Activated T-helper 1 cell treated with anti-CD3 and anti-CD28 coated beads, Interleukin-12 subunit alpha, Interleukin-12 subunit beta, Interleukin-2, Interleukin-4 antibody, amounts not matched to agents 30 ng/mL and 10 ng/mL and 1 ng/mL, durations not matched to agents 14 hours and 24 hours and 36 hours (primary cell): ENCODE data around the gene NUP85. TPM values are rescaled to one million over a fixed set of nuclear protein-coding genes. Genes with fewer than 3 reads are reported as not detected.
"Not testable (repeated sequence)": the region's sequence is repeated elsewhere in the genome, so short reads cannot be mapped to it uniquely, and the experiment has no call there.

Experiments
- DNase-seq: peaks from one replicate; pipeline ENCODE4 v3.0.0; 2021; ENCODE audit warnings: low spot score
- H3K27ac Mint-ChIP-seq: one replicate; pipeline ENCODE4 v1.8.0; 2021; ENCODE audit warnings: mild to moderate bottlenecking, mixed read lengths
- H3K27me3 Mint-ChIP-seq: one replicate; pipeline ENCODE4 v1.8.0; 2022; ENCODE audit warnings: mild to moderate bottlenecking, moderate library complexity, mixed read lengths; ENCODE audit not compliant: insufficient read depth
- H3K36me3 Mint-ChIP-seq: one replicate; pipeline ENCODE4 v1.8.0; 2021; ENCODE audit warnings: low read depth, mixed read lengths
- H3K4me1 Mint-ChIP-seq: one replicate; pipeline ENCODE4 v1.8.0; 2021; ENCODE audit warnings: low read depth, mixed read lengths
- H3K4me3 Mint-ChIP-seq: one replicate; pipeline ENCODE4 v1.8.0; 2021; ENCODE audit warnings: mild to moderate bottlenecking, moderate library complexity, mixed read lengths
- H3K9me3 Mint-ChIP-seq: one replicate; pipeline ENCODE4 v1.8.0; 2021; ENCODE audit warnings: mixed read lengths
- intact Hi-C: fragments of 100-400 bp; cut with micrococcal nuclease; formaldehyde crosslinking; loops from one replicate; pipeline ENCODE4 v1.15.1; 2024
- total RNA-seq: library from RNA; stranded (reverse); gene quantifications from 2 replicates; pipeline ENCODE4 v1.2.3, GENCODE V29; 2022

NUP85 gene, protein sequence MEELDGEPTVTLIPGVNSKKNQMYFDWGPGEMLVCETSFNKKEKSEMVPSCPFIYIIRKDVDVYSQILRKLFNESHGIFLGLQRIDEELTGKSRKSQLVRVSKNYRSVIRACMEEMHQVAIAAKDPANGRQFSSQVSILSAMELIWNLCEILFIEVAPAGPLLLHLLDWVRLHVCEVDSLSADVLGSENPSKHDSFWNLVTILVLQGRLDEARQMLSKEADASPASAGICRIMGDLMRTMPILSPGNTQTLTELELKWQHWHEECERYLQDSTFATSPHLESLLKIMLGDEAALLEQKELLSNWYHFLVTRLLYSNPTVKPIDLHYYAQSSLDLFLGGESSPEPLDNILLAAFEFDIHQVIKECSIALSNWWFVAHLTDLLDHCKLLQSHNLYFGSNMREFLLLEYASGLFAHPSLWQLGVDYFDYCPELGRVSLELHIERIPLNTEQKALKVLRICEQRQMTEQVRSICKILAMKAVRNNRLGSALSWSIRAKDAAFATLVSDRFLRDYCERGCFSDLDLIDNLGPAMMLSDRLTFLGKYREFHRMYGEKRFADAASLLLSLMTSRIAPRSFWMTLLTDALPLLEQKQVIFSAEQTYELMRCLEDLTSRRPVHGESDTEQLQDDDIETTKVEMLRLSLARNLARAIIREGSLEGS
- 122 and 129 TPM in 2 replicates for total RNA-seq

DNA sequence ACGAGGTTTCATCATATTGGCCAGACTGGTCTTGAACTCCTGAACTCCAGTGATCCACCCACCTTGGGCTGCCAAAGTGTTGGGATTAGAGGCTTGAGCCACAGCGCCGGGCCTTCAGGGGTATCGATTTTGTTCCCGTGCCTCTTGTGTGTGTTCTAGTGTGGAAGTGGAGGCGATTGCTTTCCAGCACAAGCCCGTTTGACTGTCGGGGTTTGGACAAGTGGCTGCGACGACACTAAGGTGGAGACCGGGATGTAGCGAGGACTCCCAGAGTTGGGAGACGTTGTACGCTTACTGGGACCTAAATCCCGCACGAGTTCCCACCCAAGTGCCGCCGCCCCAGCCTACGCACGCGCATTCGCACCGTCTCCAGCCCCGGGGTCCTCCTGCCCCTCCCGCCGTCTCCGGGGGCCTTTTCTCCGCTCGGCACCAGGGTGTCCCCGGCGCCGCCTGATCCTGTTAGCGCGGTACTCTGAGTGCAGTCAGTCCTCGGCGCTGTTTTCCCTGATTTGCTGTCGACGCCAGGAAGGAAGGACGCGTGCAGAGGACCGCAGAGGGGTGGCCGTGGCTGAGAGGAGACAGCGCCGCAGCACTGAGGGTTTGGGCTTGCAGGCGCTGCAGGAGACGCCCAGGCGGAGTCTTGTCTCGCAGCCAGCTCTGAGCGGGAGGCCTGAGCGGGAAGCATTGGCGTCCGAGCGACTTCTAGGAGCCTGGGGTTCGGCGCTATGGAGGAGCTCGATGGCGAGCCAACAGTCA, at the start of gene NUP85:
TSS of gene NUP85 (plus strand) at position 643 of the 756 bp plus-strand sequence. CDS start at position 726, 83 bp downstream.
- DNase-seq = peak; percentile 89
- Mint-ChIP-seq H3K4me1 (peaks cover 23% of the 10 kb centered on the region), H3K4me3 (peak within 1 kb of the TSS; percentile 98), H3K36me3 (peaks cover 13% of the 10 kb centered on the region), H3K27ac (peak within 1 kb of the TSS; percentile 99), H3K9me3 (no peaks in the 10 kb centered on the region), H3K27me3 (no peaks in the 10 kb centered on the region)
- intact Hi-C loops = loop anchor here (1.0 to 5.0 kb wide), 9 partner anchors 16 to 218 kb away; partner anchors contain the start of genes ARMC7, ATP5PD, CDR2L and GGA3

DNA sequence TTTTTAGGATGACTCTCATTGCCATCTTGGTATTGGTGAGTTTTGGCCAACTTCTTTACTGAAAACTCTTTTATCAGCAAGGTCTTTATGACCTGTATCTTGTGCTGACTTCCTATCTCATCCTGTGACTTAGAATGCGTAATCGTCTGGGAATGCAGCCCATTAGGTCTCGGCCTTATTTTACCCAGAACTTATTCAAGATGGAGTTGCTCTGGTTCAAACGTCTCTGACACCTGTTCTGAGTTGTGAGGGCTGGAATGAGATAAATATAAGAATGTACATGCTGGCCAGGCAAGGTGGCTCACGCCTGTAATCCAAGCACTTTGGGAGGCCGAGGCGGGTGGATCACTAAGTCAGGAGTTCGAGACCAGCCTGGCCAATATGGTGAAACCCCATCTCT, 47.0 kb upstream of the NUP85 start:
- H3K27ac Mint-ChIP-seq, H3K9me3 Mint-ChIP-seq, DNase-seq, H3K27me3 Mint-ChIP-seq, intact Hi-C loops, H3K36me3 Mint-ChIP-seq, H3K4me3 Mint-ChIP-seq: not testable (repeated sequence)
- H3K4me1 Mint-ChIP-seq = peaks cover 13% of the 10 kb centered on the region

GRCh38 chr17:75159196-75160031, 46.1 kb upstream of the NUP85 start:
- H3K27me3 Mint-ChIP-seq = no peaks in the 10 kb centered on the region
- H3K4me1 Mint-ChIP-seq = peaks cover 11% of the 10 kb centered on the region
- no peaks in the 10 kb centered on the region for H3K9me3 Mint-ChIP-seq
- intact Hi-C loops = no loop called here
- peaks cover 9% of the 10 kb centered on the region for H3K36me3 Mint-ChIP-seq
- H3K4me3 Mint-ChIP-seq = no peak overlapping the region
- DNase-seq = no peak
- H3K27ac Mint-ChIP-seq = no peak overlapping the region

DNA sequence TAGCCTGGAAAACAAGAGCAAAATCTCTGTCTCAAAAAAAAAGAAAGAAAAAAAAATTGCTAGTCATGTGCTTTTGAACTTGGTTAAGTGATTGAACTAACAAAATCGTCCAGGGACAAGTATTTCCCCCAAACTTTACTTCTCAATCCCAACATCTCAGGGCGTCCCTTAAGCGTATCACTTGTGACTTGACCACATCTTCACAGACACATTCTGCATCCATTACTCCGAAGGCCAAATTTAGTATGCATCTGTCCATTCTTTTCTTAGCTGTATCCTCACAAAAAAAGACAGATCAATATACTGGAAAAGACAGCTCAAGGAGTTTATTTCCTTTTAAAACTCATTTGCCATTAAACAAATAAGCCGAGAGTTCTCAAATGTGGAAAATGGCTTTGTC, 45.3 kb upstream of the NUP85 start:
- Mint-ChIP-seq H3K9me3 (no peaks in the 10 kb centered on the region), H3K4me1 (peaks cover 3% of the 10 kb centered on the region), H3K36me3 (peaks cover 9% of the 10 kb centered on the region), H3K27me3 (no peaks in the 10 kb centered on the region), H3K27ac (peak overlapping the region; percentile 34), H3K4me3 (no peak overlapping the region)
- intact Hi-C loops = no loop called here
- no peak for DNase-seq

DNA sequence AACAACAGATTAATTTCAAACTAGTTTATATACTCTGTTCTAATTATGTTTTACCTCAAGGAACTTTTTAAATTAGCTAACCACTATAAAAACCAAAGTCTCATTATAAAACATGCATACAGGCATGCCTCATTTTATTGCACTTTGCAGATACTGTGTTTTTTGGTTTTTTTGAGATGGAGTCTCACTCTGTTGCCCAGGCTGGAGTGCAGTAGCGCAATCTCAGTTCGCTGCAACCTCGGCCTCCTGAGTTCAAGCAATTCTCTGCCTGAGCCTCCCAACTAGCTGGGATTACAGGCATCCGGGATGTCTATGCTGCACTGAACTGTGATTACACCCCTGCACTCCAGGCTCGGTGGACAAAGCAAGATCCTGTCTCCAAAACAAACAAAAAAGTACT, 42.4 kb upstream of the NUP85 start:
- DNase-seq = no peak
- H3K27me3 Mint-ChIP-seq = no peaks in the 10 kb centered on the region
- H3K4me3 Mint-ChIP-seq = no peak overlapping the region
- no peaks in the 10 kb centered on the region for H3K4me1 Mint-ChIP-seq
- no peak overlapping the region for H3K27ac Mint-ChIP-seq
- H3K36me3 Mint-ChIP-seq = peaks cover 16% of the 10 kb centered on the region
- intact Hi-C loops = no loop called here
- no peaks in the 10 kb centered on the region for H3K9me3 Mint-ChIP-seq

GRCh38 chr17:75164606-75165005, 40.9 kb upstream of the NUP85 start:
- H3K27me3 Mint-ChIP-seq, H3K4me1 Mint-ChIP-seq, H3K27ac Mint-ChIP-seq, DNase-seq, H3K9me3 Mint-ChIP-seq, H3K4me3 Mint-ChIP-seq, intact Hi-C loops: not testable (repeated sequence)
- H3K36me3 Mint-ChIP-seq = peaks cover 14% of the 10 kb centered on the region

GRCh38 chr17:75168998-75169397, 36.5 kb upstream of the NUP85 start:
- peaks cover 7% of the 10 kb centered on the region for H3K4me1 Mint-ChIP-seq
- peaks cover 24% of the 10 kb centered on the region for H3K36me3 Mint-ChIP-seq
- intact Hi-C loops = no loop called here
- DNase-seq = no peak
- H3K9me3 Mint-ChIP-seq = no peaks in the 10 kb centered on the region
- no peaks in the 10 kb centered on the region for H3K27me3 Mint-ChIP-seq
- H3K4me3 Mint-ChIP-seq = no peak overlapping the region
- no peak overlapping the region for H3K27ac Mint-ChIP-seq

- DNase-seq = no peak
- H3K9me3 Mint-ChIP-seq = no peaks in the 10 kb centered on the region
- peaks cover 20% of the 10 kb centered on the region for H3K4me1 Mint-ChIP-seq
- no peak overlapping the region for H3K27ac Mint-ChIP-seq
- H3K4me3 Mint-ChIP-seq = no peak overlapping the region
- intact Hi-C loops = no loop called here
- peaks cover 29% of the 10 kb centered on the region for H3K36me3 Mint-ChIP-seq
- H3K27me3 Mint-ChIP-seq = no peaks in the 10 kb centered on the region
Observed at GRCh38 chr17:75173526-75173925, 32.0 kb upstream of the NUP85 start.

- Mint-ChIP-seq H3K4me1 (peaks cover 32% of the 10 kb centered on the region), H3K36me3 (peaks cover 31% of the 10 kb centered on the region), H3K4me3 (no peak overlapping the region), H3K27me3 (no peaks in the 10 kb centered on the region), H3K9me3 (no peaks in the 10 kb centered on the region), H3K27ac (no peak overlapping the region)
- DNase-seq = no peak
- intact Hi-C loops = no loop called here
Observed at GRCh38 chr17:75174996-75175395, 30.5 kb upstream of the NUP85 start.

DNA sequence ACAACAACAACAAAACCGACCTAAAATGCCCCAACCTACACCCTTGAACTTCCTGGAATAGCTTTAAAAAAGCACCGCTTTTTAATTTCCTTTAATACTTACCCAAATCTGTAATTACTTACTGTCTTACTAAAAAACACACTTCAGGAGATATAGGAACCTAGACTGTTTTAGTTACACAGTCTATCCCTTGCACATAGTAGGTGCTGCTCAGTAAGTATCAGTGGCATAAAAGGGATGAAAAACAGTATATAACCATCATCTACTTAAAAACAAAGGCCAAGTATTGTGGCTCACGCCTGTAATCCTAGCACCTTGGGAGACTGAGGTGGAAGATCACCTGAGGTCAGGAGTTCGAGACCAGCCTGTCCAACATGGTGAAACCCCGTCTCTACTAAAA, 28.9 kb upstream of the NUP85 start:
- Mint-ChIP-seq H3K27me3 (no peaks in the 10 kb centered on the region), H3K36me3 (peaks cover 43% of the 10 kb centered on the region), H3K27ac (peak overlapping the region; percentile 12), H3K4me3 (no peak overlapping the region), H3K9me3 (no peaks in the 10 kb centered on the region), H3K4me1 (peaks cover 40% of the 10 kb centered on the region)
- intact Hi-C loops = no loop called here
- no peak for DNase-seq

DNA sequence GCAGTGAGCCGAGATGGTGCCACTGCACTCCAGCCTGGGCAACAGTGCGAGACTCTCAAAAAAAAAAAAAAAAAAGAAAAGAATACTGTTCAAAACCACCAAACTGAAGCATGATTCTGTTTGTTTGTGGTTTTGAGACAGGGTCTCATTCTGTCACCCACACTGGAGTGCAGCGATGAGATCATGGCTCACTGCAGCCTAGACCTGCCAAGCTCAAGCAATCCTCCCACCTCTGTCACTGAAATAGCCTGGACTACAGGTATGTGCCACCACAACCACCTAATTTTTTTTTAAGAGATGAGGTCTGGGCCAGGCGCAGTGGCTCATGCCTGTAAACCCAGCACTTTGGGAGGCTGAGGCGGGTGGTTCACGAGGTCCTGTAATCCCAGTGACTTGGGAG, 27.0 kb upstream of the NUP85 start:
- H3K36me3 Mint-ChIP-seq = peaks cover 36% of the 10 kb centered on the region
- intact Hi-C loops = no loop called here
- DNase-seq = no peak
- no peaks in the 10 kb centered on the region for H3K27me3 Mint-ChIP-seq
- H3K27ac Mint-ChIP-seq = no peak overlapping the region
- H3K4me3 Mint-ChIP-seq = no peak overlapping the region
- H3K9me3 Mint-ChIP-seq = no peaks in the 10 kb centered on the region
- H3K4me1 Mint-ChIP-seq = peaks cover 37% of the 10 kb centered on the region

DNA sequence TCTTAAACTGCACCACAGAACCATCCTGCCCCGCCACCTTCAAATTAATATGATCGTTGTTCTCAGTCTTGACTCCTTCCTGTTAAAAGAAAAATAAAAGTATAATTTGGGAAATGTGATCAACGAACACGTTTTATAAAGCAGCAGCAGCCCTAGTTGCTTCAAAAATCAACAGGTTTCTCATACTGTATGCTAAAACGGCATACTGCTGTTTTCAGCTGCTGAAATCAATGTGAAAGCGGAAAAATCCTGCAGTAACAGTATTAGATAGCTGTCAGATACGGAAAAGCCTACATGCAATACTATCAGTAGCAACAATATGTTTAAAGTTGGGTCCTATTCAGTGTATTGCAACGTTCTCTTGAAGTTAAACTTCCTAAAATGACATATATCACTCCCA, 24.4 kb upstream of the NUP85 start:
- DNase-seq = no peak
- Mint-ChIP-seq H3K4me1 (peaks cover 42% of the 10 kb centered on the region), H3K9me3 (no peaks in the 10 kb centered on the region), H3K27me3 (no peaks in the 10 kb centered on the region), H3K4me3 (peak overlapping the region; percentile 99), H3K27ac (peak overlapping the region; percentile 87), H3K36me3 (peaks cover 26% of the 10 kb centered on the region)
- intact Hi-C loops = loop anchor here (1.0 to 10.0 kb wide), 2 partner anchors 8 to 224 kb away; partner anchors contain the start of gene GRB2
